ENCODE data around the gene TMEM145. TPM values are rescaled to one million over a fixed set of nuclear protein-coding genes. Genes with fewer than 3 reads are reported as not detected.

The TMEM145 gene
- total and polyA plus RNA-seq, 10 of the 15 experiments (the other 5 are each of a cell fraction or from before 2014, with no cell fraction given), result 0.04 to 0.97 (median 0.16) TPM; not detected in 4

- TF ChIP-seq E2F8 (IDR thresholded peaks at IDR 0.05; ENCODE audit: low read depth, partially characterized antibody) (peak; percentile 75), BCLAF1 (IDR thresholded peaks at IDR 0.05) (0 out of 2 replicates have a peak, but pooled peaks have one; percentile 48), ZNF274 (IDR thresholded peaks at IDR 0.05; ENCODE audit: insufficient read depth, insufficient read length) (no peak), IRF5 (IDR thresholded peaks at IDR 0.05; ENCODE audit: borderline replicate concordance) (no peak), RELB (IDR thresholded peaks at IDR 0.05; ENCODE audit: low read depth) (peak; percentile 61; the same call in 1 of the 2 replicates), MEF2B (IDR thresholded peaks at IDR 0.05; ENCODE audit: partially characterized antibody, poor library complexity, severe bottlenecking) (peak; percentile 40), IRF4 (IDR thresholded peaks at IDR 0.05; ENCODE audit: low read depth, low read length) (no peak), RFX5 (IDR thresholded peaks at IDR 0.05; ENCODE audit: low read depth, low read length) (peak; percentile 78; the same call in 1 of the 2 replicates), NKRF (conservative IDR thresholded peaks at IDR 0.05) (peak; percentile 84), RCOR1 (conservative IDR thresholded peaks at IDR 0.05; ENCODE audit: low read depth, low read length) (0 out of 2 replicates have a peak, but pooled peaks have one; percentile 16), REST (IDR thresholded peaks at IDR 0.05; ENCODE audit: low read depth, low read length) (no peak), ZNF384 (IDR thresholded peaks at IDR 0.05; ENCODE audit: borderline replicate concordance, low read depth, low read length) (no peak)
Measured at GRCh38 chr19:42279902-42280814, 33.0 kb upstream of the TMEM145 start (continued).

Data from GM12878 (cell line).